ENCODE data around the gene OR6C3.
"Not testable (repeated sequence)": the region's sequence is repeated elsewhere in the genome, so short reads cannot be mapped to it uniquely, and the experiment has no call there.

Gene OR6C3

DNA sequence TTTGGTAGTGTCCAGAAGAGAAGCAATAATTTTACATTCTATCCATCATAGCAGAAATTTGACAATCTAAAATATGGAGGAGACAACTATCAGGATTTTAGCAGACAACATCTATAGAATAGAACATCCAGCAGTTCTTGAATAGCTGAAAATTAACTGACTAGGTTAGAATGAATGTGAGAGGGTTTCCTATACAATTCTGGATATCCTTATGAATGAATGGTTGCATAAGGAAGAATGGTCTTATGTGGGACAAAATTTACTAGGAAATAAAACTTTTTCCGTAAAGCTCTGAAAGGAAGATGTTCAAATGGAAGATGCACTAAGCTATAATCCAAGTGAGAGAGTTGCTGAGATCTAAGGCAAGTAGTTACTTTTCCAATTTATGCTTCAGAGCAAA lies at the start of gene OR6C3:
TSS of gene OR6C3 (plus strand) at position 301 of the 400 bp plus-strand sequence. CDS start 955 bp downstream, outside the sequence.
- no peak for DNase-seq (ENCODE audit: low spot score)

GRCh38 chr12:55280991-55281390 lies 49.6 kb upstream of the OR6C3 start:
- no peak for DNase-seq (ENCODE audit: low spot score)

DNA sequence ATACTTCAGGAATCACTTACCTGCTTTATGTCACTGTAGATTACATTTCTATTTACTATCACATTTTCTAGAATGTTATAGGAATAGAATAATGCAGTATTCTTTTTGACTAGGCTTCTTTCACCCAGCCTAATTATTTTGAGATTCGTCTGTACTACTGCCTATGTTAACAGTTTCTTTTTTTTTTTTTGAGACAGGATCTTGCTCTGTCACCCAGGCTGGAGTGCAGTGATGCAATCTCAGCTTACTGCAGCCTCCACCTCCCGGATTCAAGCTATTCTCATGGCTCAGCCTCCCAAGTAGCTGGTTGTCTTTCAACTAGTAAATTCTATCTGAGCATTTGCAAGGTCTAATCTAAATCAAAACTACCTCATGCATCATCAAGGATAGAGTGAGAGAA lies 40.5 kb upstream of the OR6C3 start:
- no peak for DNase-seq (ENCODE audit: low spot score)

DNA sequence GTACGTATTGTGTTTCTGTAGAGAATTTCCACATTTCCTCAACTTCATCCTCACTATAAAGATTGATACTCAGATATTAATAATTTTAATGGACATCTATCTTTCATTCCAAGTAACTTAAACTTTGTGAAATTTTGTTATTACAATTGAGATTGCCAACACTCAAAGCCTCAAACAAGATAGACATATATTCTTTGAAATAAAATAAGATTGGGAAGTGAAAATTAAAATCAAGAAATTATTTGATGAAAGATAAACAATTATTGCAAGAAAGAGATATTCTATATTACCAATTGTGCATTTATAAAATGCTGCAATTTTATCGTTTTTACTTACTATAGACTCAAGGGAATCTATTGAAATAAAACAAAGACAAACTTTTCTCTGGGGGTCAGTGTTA lies 34.1 kb upstream of the OR6C3 start, which contains the start of gene OR6C6:
TSS of gene OR6C6 (minus strand) at position 101 of the 400 bp plus-strand sequence. CDS start 1,337 bp downstream, outside the sequence.
- no peak for DNase-seq (ENCODE audit: low spot score)

DNA sequence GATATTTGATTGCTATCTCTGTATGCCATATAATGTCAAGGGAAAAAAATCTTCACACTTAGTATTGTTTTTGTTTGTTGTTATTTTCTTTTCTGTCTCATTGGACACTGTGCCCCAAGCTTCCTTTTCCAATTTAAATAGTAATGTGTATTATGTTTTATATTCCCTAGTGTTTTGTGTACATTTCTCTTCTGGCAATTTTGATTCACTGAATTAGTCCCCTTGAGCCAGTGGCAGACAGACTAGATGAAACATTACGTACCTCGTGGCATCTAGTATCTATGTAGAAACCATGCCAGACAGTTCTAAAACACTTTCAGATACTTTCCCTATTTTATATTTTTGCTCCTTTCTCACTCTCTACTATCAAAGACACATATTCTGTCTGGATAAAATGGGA lies 16.5 kb upstream of the OR6C3 start, which contains the start of gene OR6C1:
TSS of gene OR6C1 (plus strand) at position 301 of the 400 bp plus-strand sequence. CDS start 6,257 bp downstream, outside the sequence.
- no peak for DNase-seq (ENCODE audit: low spot score)

DNA sequence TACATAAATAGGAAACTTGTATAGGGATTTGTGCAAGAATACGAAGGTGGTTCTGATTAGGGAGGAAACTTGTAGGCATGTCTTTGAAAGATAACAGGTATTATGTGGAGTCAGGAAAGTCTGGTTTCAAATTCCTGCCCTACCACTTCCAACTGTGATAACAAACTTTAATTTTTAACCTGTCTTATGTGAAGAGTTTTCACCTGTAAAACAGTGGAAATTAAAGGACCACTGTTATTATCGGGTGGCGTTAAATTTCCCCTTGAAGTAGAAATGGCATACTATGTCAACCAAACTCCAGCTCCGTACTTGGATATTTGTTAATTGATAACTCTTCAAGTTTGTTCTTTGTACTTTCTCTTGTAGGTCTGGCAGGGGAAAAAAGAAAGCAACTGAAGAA lies 10.3 kb upstream of the OR6C3 start:
- no peak for DNase-seq (ENCODE audit: low spot score)

- not testable (repeated sequence) for DNase-seq (ENCODE audit: low spot score)
Measured at GRCh38 chr12:55325801-55326200, 4.7 kb upstream of the OR6C3 start.

DNA sequence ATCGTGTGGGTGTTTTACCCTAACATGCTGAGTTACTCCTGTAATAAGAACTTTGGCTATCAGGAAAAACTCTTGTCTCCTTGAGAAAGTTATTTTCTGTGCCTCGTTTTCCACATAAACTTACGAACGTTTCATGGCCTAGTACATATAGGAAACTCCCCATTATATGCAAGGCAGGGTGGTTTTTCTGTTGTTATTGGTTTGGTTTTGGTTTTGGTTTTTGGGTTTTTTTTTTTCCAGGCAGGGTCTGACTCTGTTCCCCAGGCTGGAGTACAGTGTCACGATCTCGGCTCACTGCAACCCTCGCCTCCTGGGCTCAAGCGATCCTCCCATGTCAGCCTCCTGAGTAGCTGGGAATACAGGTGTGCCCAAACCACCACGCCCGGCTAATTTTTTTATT lies 5.5 kb downstream of the OR6C3 start:
- DNase-seq (ENCODE audit: low spot score) = no peak

GRCh38 chr12:55355338-55355737 lies 24.8 kb downstream of the OR6C3 start:
- not testable (repeated sequence) for DNase-seq (ENCODE audit: low spot score)

DNA sequence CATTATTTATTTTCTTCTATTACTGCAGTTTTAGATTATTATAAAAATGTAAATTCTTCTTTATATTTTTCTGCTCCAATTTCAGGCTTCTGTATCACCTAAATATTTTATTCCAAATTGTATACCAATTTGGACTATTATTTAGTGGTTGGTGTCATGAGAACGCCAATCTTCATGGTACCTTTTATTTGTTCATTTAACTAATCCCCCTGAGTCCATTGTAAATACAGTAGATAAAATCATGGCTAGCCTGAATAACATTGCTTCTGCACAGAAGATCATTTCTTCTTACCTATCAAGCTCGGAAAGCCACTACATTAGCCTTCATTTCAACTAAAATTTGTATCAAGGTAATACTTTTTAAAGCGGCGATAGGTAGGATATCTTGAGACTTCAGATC lies 32.1 kb downstream of the OR6C3 start, which contains the start of gene OR6C75:
TSS of gene OR6C75 (plus strand) at position 301 of the 400 bp plus-strand sequence. CDS start 2,136 bp downstream, outside the sequence.
- DNase-seq (ENCODE audit: low spot score) = no peak

GRCh38 chr12:55365086-55365485 lies 34.5 kb downstream of the OR6C3 start:
- no peak for DNase-seq (ENCODE audit: low spot score)

GRCh38 chr12:55372521-55372920 lies 42.0 kb downstream of the OR6C3 start:
- DNase-seq (ENCODE audit: low spot score) = no peak
